Neural cell (in vitro differentiated cells): Measurements from ENCODE around the gene OGA. TPM values are rescaled to one million over a fixed set of nuclear protein-coding genes. Genes with fewer than 3 reads are reported as not detected.

ENCODE experiments used
- H2AFZ ChIP-seq: fragments of 200-600, 300-800 bp; sonication (generic), shearing (Covaris generic); 2 replicates; pipeline ENCODE4 v1.6.0; 2014; ENCODE audit warnings: low read depth, mild to moderate bottlenecking, antibody characterized with exemption, low read length, moderate library complexity
- H3F3A ChIP-seq: fragments of 200-600 bp; shearing (Covaris generic); 2 replicates; pipeline ENCODE4 v1.6.1; 2016; ENCODE audit warnings: mild to moderate bottlenecking, moderate library complexity, mixed read lengths, antibody characterized with exemption, low read length; ENCODE audit not compliant: insufficient read depth, poor library complexity, severe bottlenecking
- H3K27ac ChIP-seq: fragments of 200-600, 300-800 bp; sonication (generic), shearing (Covaris generic); 2 replicates; pipeline ENCODE4 v1.5.1; 2014; ENCODE audit warnings: mild to moderate bottlenecking, low read length, moderate library complexity
- H3K27me3 ChIP-seq: fragments of 300-800, 200-600 bp; sonication (generic), shearing (Covaris generic); 2 replicates; pipeline ENCODE4 v1.6.0; 2014; ENCODE audit warnings: mild to moderate bottlenecking, low read depth, low read length, moderate library complexity; ENCODE audit not compliant: insufficient read depth
- H3K36me3 ChIP-seq: fragments of 300-800, 200-600 bp; sonication (generic), shearing (Covaris generic); 2 replicates; pipeline ENCODE4 v1.5.1; 2014; ENCODE audit warnings: mild to moderate bottlenecking, antibody characterized with exemption, low read length, moderate library complexity; ENCODE audit not compliant: insufficient read depth
- H3K4me2 ChIP-seq: fragments of 300-800, 200-600 bp; sonication (generic), shearing (Covaris generic); 2 replicates; pipeline ENCODE4 v1.6.0; 2014; ENCODE audit warnings: mild to moderate bottlenecking, low read length
- H3K4me3 ChIP-seq: fragments of 300-800, 200-600 bp; sonication (generic), shearing (Covaris generic); 2 replicates; pipeline ENCODE4 v1.5.1; 2014; ENCODE audit warnings: mild to moderate bottlenecking, low read length, moderate library complexity
- H3K79me2 ChIP-seq: fragments of 200-600 bp; shearing (Covaris generic); replicated peaks from 2 replicates; pipeline ENCODE4 v1.6.0; 2014; ENCODE audit warnings: mild to moderate bottlenecking, low read length, moderate library complexity; ENCODE audit not compliant: insufficient read depth
- H3K9ac ChIP-seq: fragments of 300-800, 200-600 bp; sonication (generic), shearing (Covaris generic); 2 replicates; pipeline ENCODE4 v1.6.1; 2016; ENCODE audit warnings: mild to moderate bottlenecking, low read length, mixed read lengths
- H3K9me2 ChIP-seq: fragments of 200-600 bp; shearing (Covaris generic); 2 replicates; pipeline ENCODE4 v1.6.1; 2016; ENCODE audit warnings: mild to moderate bottlenecking, low read length, mixed read lengths; ENCODE audit not compliant: insufficient read depth
- H3K9me3 ChIP-seq: fragments of 200-600, 300-800 bp; sonication (generic), shearing (Covaris generic); 2 replicates; pipeline ENCODE4 v1.6.1; 2016; ENCODE audit warnings: mild to moderate bottlenecking, mixed run types, low read length, moderate library complexity, mixed read lengths
- H4K20me1 ChIP-seq: fragments of 200-600 bp; shearing (Covaris generic); 2 replicates; pipeline ENCODE4 v1.6.1; 2016; ENCODE audit warnings: mild to moderate bottlenecking, mixed run types; ENCODE audit not compliant: insufficient read depth
- CTCF ChIP-seq: fragments of 450-650 bp; IDR thresholded peaks from 2 replicates; pipeline ENCODE4 v1.5.1; 2014; ENCODE audit warnings: antibody characterized with exemption, mild to moderate bottlenecking, moderate library complexity; ENCODE audit not compliant: poor library complexity, severe bottlenecking
- EP300 ChIP-seq: fragments of 450-650 bp; conservative IDR thresholded peaks from 2 replicates; pipeline ENCODE4 v1.6.1; 2014; ENCODE audit warnings: antibody characterized with exemption, mild to moderate bottlenecking, moderate library complexity; ENCODE audit not compliant: poor library complexity, severe bottlenecking
- EZH2 ChIP-seq: fragments of 200-600, 300-800 bp; shearing (Covaris generic), sonication (generic); IDR thresholded peaks from 2 replicates; pipeline ENCODE4 v1.6.1; 2014; ENCODE audit warnings: antibody characterized with exemption, low read length, borderline replicate concordance, mild to moderate bottlenecking; ENCODE audit not compliant: insufficient read depth, poor library complexity, severe bottlenecking
- MXI1 ChIP-seq: fragments of 450-650 bp; conservative IDR thresholded peaks from 2 replicates; pipeline ENCODE4 v1.6.1; 2014; ENCODE audit warnings: antibody characterized with exemption, mild to moderate bottlenecking; ENCODE audit not compliant: poor library complexity, severe bottlenecking
- POLR2AphosphoS5 ChIP-seq: IDR thresholded peaks from 2 replicates; pipeline ENCODE4 v1.6.1; 2012
- RAD21 ChIP-seq: fragments of 450-650 bp; conservative IDR thresholded peaks from 2 replicates; pipeline ENCODE4 v1.6.1; 2014; ENCODE audit warnings: antibody characterized with exemption, mild to moderate bottlenecking, moderate library complexity
- REST ChIP-seq: IDR thresholded peaks from 2 replicates; pipeline ENCODE4 v1.6.1; 2012; ENCODE audit warnings: borderline replicate concordance
- SMC3 ChIP-seq: fragments of 450-650 bp; conservative IDR thresholded peaks from 2 replicates; pipeline ENCODE4 v1.6.1; 2014; ENCODE audit warnings: antibody characterized with exemption, mild to moderate bottlenecking, moderate library complexity; ENCODE audit not compliant: poor library complexity
- TAF1 ChIP-seq: IDR thresholded peaks from 2 replicates; pipeline ENCODE4 v1.6.1; 2012; ENCODE audit warnings: low read depth
- polyA plus RNA-seq: library from polyadenylated mRNA; depleted of rRNA; stranded (reverse); fragments of >200 nt; gene quantifications from 2 replicates; pipeline ENCODE4 v1.2.3, GENCODE V29; 2014

The OGA gene
- polyA plus RNA-seq, 1 donor from 2014 or later, result 357 TPM

- Histone ChIP-seq H3K27ac (no peak overlapping the region), H3K27me3 (no peaks in the 10 kb centered on the region), H3K9me3 (no peaks in the 10 kb centered on the region), H3K79me2 (no peaks in the 10 kb centered on the region), H3K9ac (no peak overlapping the region), H3K4me2 (no peak overlapping the region), H3K4me3 (no peak overlapping the region), H2AFZ (no peak overlapping the region), H4K20me1 (no peaks in the 10 kb centered on the region), H3K36me3 (no peaks in the 10 kb centered on the region), H3K9me2 (no peaks in the 10 kb centered on the region), H3F3A (no peaks in the 10 kb centered on the region)
- TF ChIP-seq POLR2AphosphoS5 (no peak), MXI1 (no peak), EZH2 (no peak), TAF1 (no peak), RAD21 (no peak), CTCF (no peak), EP300 (no peak), SMC3 (no peak), REST (no peak)
Measured at GRCh38 chr10:101744267-101744666, 74.0 kb downstream of the OGA start.

- no peak overlapping the region for H3K4me2 ChIP-seq
- no peaks in the 10 kb centered on the region for H3K36me3 ChIP-seq
- no peak overlapping the region for H3K9ac ChIP-seq
- no peaks in the 10 kb centered on the region for H3K9me2 ChIP-seq
- no peak overlapping the region for H3K4me3 ChIP-seq
- no peak overlapping the region for H2AFZ ChIP-seq
- no peaks in the 10 kb centered on the region for H4K20me1 ChIP-seq
- H3F3A ChIP-seq, result no peaks in the 10 kb centered on the region
- no peak overlapping the region for H3K27ac ChIP-seq
- no peak for TF ChIP-seq REST
- no peak for TF ChIP-seq EZH2
- no peak for TF ChIP-seq SMC3
- TF ChIP-seq RAD21, result no peak
- no peak for TF ChIP-seq EP300
- TF ChIP-seq CTCF, result no peak
- no peak for TF ChIP-seq TAF1
- no peak for TF ChIP-seq POLR2AphosphoS5
- TF ChIP-seq MXI1, result no peak
- H3K79me2 ChIP-seq, result no peaks in the 10 kb centered on the region
- no peaks in the 10 kb centered on the region for H3K9me3 ChIP-seq
- no peaks in the 10 kb centered on the region for H3K27me3 ChIP-seq
Measured at GRCh38 chr10:101741938-101742337, 76.3 kb downstream of the OGA start.
